CD4-positive, CD25-positive, alpha-beta regulatory T cell (primary cell): Measurements from ENCODE around the gene MAT1A. TPM values are rescaled to one million over a fixed set of nuclear protein-coding genes. Genes with fewer than 3 reads are reported as not detected.

Source experiments
- ATAC-seq, 2 donors: fragments of 150-1000 bp; cut with Tn5 transposase; one replicate each; pipeline ENCODE4 v1.10.0; 2021; ENCODE audit warnings: low read depth in 2 of 2, moderate number of reproducible peaks in 2 of 2, moderate library complexity in 1 of 2
- DNase-seq, 3 donors: peaks; one replicate each; pipeline versions ENCODE4 v3.0.0 to v3.0.0-alpha.2; 2012 to 2022; ENCODE audit warnings: mixed read lengths in 1 of 3
- H3K27ac ChIP-seq: one replicate; pipeline ENCODE4 v1.7.0; 2013; ENCODE audit warnings: mild to moderate bottlenecking, low read length; ENCODE audit not compliant: insufficient read depth, poor library complexity, severe bottlenecking
- H3K27me3 ChIP-seq: one replicate; pipeline ENCODE4 v1.7.0; 2013; ENCODE audit warnings: low read length; ENCODE audit not compliant: control insufficient read depth, insufficient read depth
- H3K36me3 ChIP-seq: one replicate; pipeline ENCODE4 v1.7.0; 2013; ENCODE audit warnings: mild to moderate bottlenecking, low read length, moderate library complexity; ENCODE audit not compliant: control insufficient read depth, insufficient read depth
- H3K4me1 ChIP-seq: 2 replicates; pipeline ENCODE4 v1.7.0; 2013; ENCODE audit warnings: mild to moderate bottlenecking, low read length; ENCODE audit not compliant: insufficient read depth, control insufficient read depth, poor library complexity, severe bottlenecking
- H3K4me3 ChIP-seq: one replicate; pipeline ENCODE4 v1.7.0; 2013; ENCODE audit warnings: low read depth, mild to moderate bottlenecking, low read length, moderate library complexity
- H3K9me3 ChIP-seq, 2 experiments: 1 replicate in 1 of 2; 2 replicates in 1 of 2; pipeline ENCODE4 v1.7.0; 2013; ENCODE audit warnings: low read length in 2 of 2, mild to moderate bottlenecking in 1 of 2, moderate library complexity in 1 of 2; ENCODE audit not compliant: control insufficient read depth in 2 of 2
- H3K27ac Mint-ChIP-seq, 3 donors: one replicate each; pipeline ENCODE4 v1.8.0; 2020 to 2022; ENCODE audit warnings: mild to moderate bottlenecking in 3 of 3, mixed read lengths in 3 of 3, moderate library complexity in 2 of 3
- H3K27me3 Mint-ChIP-seq: one replicate; pipeline ENCODE4 v1.8.0; 2022; ENCODE audit warnings: mild to moderate bottlenecking, mixed read lengths
- H3K36me3 Mint-ChIP-seq: one replicate; pipeline ENCODE4 v1.8.0; 2020; ENCODE audit warnings: mixed read lengths
- H3K4me1 Mint-ChIP-seq, 4 donors: one replicate each; pipeline ENCODE4 v1.8.0; 2020 to 2022; ENCODE audit warnings: mixed read lengths in 4 of 4, mild to moderate bottlenecking in 1 of 4
- H3K4me3 Mint-ChIP-seq, 4 donors: one replicate each; pipeline ENCODE4 v1.8.0; 2020 to 2022; ENCODE audit warnings: mild to moderate bottlenecking in 4 of 4, mixed read lengths in 4 of 4, moderate library complexity in 3 of 4
- H3K9me3 Mint-ChIP-seq, 7 donors: one replicate each; pipeline ENCODE4 v1.8.0; 2020 to 2022; ENCODE audit warnings: mixed read lengths in 7 of 7, mild to moderate bottlenecking in 3 of 7, moderate library complexity in 2 of 7
- polyA plus RNA-seq, 4 donors: library from polyadenylated mRNA; unstranded; fragments of 300-500 nt; fragmentation: Illumina TruSeq; gene quantifications; one replicate each; pipeline ENCODE4 v1.2.3, GENCODE V29; 2021
- total RNA-seq: library from RNA; stranded (reverse); gene quantifications from one replicate; pipeline ENCODE4 v1.2.3, GENCODE V29; 2022

The MAT1A gene
- total RNA-seq (not detected), polyA plus RNA-seq (not detected)

DNA sequence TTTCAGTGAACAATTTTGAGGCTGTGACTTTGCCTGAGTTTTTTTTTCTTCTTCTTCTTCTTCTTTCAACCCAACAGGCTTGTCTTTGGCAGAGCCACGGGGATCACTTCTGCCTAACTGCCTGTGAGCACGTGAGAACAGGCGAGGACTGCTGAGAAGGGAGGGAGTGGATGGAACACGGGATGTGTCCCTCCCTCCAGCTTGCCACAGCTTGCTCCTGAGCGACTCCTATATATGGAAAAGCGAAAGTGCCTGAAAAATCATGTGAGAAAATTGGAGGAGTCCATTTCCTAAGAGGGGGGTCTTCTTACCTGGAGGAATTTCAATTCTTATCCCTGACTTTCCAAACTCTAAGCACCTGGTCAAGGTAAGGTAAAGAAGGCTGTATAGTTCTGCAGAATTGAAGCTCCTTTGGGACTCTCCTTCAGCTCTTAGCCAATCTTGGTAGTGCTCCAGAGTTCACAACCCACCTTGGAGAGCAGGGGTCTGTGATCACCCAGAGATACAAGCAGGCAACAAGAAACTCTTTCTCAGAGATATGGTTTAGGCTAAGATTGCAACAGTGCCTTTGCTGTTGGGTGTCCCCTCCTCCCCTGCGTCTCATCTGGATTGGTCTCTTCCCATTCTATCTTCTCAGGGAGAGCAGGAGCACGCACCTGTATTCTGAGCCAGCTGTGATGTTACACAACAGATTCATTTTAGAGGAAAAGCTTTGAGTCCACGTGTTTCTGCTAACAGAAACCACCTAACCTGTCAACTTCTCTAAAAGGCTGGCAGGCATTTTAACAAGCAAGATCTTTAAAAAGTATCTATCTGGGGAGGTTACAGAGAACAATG, at the start of gene MAT1A:
TSS of gene MAT1A (minus strand) at position 208 of the 837 bp plus-strand sequence. CDS start 235 bp downstream, outside the sequence.
- H3K9me3 ChIP-seq = no peaks in the 10 kb centered on the region
- Mint-ChIP-seq H3K27me3 (peaks cover 23% of the 10 kb centered on the region), H3K27ac (no peak within 1 kb of the TSS), H3K9me3 (peaks cover 0 to 3% (median 0%) of the 10 kb centered on the region in 7 donors), H3K4me3 (no peak within 1 kb of the TSS), H3K36me3 (no peaks in the 10 kb centered on the region), H3K4me1 (peaks cover 0 to 3% (median 0%) of the 10 kb centered on the region in 4 donors)
- H3K36me3 ChIP-seq = no peaks in the 10 kb centered on the region
- DNase-seq (no peak), ATAC-seq (no peak)
- H3K4me3 ChIP-seq = no peak within 1 kb of the TSS
- H3K4me1 ChIP-seq = no peaks in the 10 kb centered on the region
- peaks cover 11% of the 10 kb centered on the region for H3K27me3 ChIP-seq
- no peak within 1 kb of the TSS for H3K27ac ChIP-seq

DNA sequence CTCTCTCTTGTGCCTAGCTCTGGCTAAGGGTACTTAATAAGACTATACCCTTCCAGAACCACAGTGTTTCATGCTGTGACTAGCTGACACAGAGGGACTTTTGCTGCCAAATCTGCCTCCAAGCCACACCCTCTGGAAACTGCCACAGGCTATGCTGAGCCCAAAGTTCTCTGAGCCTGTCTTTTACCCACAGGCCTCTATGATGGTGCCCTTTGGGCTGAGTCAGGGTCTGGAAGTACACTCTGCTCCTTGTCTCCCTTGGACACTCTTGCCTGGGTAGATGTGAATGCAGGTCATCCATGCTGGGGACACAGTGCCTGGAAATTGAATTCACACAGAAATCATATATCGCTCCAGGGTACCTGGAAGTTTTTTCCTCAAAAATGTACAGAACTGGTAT, 44.5 kb upstream of the MAT1A start:
- Histone ChIP-seq H3K9me3 (no peaks in the 10 kb centered on the region), H3K4me3 (no peak overlapping the region), H3K27me3 (peaks cover 12% of the 10 kb centered on the region), H3K27ac (no peak overlapping the region), H3K4me1 (no peaks in the 10 kb centered on the region), H3K36me3 (no peaks in the 10 kb centered on the region)
- H3K4me1 Mint-ChIP-seq = no peaks in the 10 kb centered on the region
- ATAC-seq = no peak
- H3K9me3 Mint-ChIP-seq = no peaks in the 10 kb centered on the region
- no peaks in the 10 kb centered on the region for H3K36me3 Mint-ChIP-seq
- H3K27me3 Mint-ChIP-seq = peaks cover 8% of the 10 kb centered on the region
- no peak overlapping the region for H3K27ac Mint-ChIP-seq
- DNase-seq = no peak
- H3K4me3 Mint-ChIP-seq = no peak overlapping the region

DNA sequence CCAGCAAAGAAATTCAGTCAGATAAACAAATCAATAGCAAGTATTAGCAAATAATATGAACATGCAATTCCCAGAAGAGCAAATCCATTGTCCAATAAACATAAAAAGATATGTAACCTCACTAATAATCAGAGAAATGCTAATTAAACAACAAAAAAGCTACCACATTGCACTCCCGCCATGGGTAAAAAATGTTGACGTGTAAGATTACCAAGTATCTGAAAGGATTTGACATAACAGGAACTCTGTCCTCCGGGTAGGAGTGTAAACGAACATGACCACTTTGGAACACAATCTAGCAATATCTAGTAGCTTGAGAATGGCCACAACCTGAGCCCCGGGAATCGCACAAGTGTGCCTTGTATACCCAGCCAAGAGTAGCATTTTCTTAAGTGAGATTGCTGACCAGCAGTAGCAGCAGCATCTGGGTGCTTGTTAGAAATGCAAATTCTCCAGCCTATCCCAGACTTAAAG, 35.5 kb upstream of the MAT1A start:
- Histone ChIP-seq H3K36me3 (no peaks in the 10 kb centered on the region), H3K4me3 (no peak overlapping the region), H3K4me1 (no peaks in the 10 kb centered on the region), H3K9me3 (no peaks in the 10 kb centered on the region), H3K27me3 (peaks cover 11% of the 10 kb centered on the region), H3K27ac (no peak overlapping the region)
- ATAC-seq (no peak), DNase-seq (no peak)
- no peaks in the 10 kb centered on the region for H3K36me3 Mint-ChIP-seq
- no peak overlapping the region for H3K4me3 Mint-ChIP-seq
- H3K27me3 Mint-ChIP-seq = peaks cover 14% of the 10 kb centered on the region
- H3K4me1 Mint-ChIP-seq = no peaks in the 10 kb centered on the region
- H3K27ac Mint-ChIP-seq = no peak overlapping the region
- no peaks in the 10 kb centered on the region for H3K9me3 Mint-ChIP-seq

DNA sequence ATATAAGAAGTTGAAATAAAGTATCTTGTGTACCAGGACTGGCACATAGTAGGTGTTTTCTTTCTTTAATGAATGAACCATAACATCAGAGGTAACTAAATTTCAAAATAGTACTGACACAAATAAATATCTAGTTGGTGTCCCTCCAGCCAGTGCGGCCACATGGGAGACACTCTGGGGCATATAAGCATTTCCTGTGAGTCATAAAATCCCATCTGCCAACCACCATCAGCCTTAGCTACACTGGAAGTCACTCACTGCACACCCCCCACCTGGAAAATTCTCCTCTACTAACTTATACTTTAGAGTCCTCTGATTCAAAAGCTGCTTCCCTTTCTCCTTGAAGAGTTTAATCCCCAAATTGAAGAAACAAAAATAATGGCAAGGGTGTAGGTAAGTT, 34.6 kb upstream of the MAT1A start:
- no peak overlapping the region for H3K27ac ChIP-seq
- DNase-seq (no peak), ATAC-seq (no peak)
- no peaks in the 10 kb centered on the region for H3K36me3 ChIP-seq
- no peaks in the 10 kb centered on the region for H3K9me3 ChIP-seq
- no peaks in the 10 kb centered on the region for H3K4me1 Mint-ChIP-seq
- H3K4me1 ChIP-seq = no peaks in the 10 kb centered on the region
- no peak overlapping the region for H3K4me3 Mint-ChIP-seq
- H3K36me3 Mint-ChIP-seq = no peaks in the 10 kb centered on the region
- H3K27ac Mint-ChIP-seq = no peak overlapping the region
- no peaks in the 10 kb centered on the region for H3K9me3 Mint-ChIP-seq
- H3K27me3 Mint-ChIP-seq = peaks cover 14% of the 10 kb centered on the region
- peaks cover 8% of the 10 kb centered on the region for H3K27me3 ChIP-seq
- H3K4me3 ChIP-seq = no peak overlapping the region

DNA sequence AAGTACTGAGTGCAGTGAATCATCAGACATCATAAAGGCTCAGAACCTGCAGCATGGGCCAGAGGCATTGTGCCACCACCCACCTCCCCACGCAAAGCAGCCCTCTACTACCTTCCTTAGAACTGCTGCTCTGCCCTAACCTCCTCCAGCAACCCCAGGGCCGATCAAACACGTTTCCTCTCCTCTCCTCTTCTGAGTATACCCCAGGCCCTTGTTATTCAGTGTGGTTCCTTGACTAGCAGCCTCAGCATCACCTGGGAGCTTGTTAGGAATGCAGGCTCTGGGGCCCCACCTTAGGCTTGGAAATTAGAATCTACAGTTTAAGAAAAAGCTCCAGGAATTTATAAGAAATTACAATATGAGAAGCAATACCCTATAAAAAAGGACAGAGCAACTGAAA, 33.9 kb upstream of the MAT1A start:
- Histone ChIP-seq H3K9me3 (no peaks in the 10 kb centered on the region), H3K27me3 (peaks cover 7% of the 10 kb centered on the region), H3K4me3 (no peak overlapping the region), H3K27ac (no peak overlapping the region), H3K4me1 (no peaks in the 10 kb centered on the region), H3K36me3 (no peaks in the 10 kb centered on the region)
- ATAC-seq (no peak), DNase-seq (no peak)
- Mint-ChIP-seq H3K9me3 (no peaks in the 10 kb centered on the region), H3K27me3 (peaks cover 14% of the 10 kb centered on the region), H3K27ac (no peak overlapping the region), H3K4me1 (no peaks in the 10 kb centered on the region), H3K36me3 (no peaks in the 10 kb centered on the region), H3K4me3 (no peak overlapping the region)

DNA sequence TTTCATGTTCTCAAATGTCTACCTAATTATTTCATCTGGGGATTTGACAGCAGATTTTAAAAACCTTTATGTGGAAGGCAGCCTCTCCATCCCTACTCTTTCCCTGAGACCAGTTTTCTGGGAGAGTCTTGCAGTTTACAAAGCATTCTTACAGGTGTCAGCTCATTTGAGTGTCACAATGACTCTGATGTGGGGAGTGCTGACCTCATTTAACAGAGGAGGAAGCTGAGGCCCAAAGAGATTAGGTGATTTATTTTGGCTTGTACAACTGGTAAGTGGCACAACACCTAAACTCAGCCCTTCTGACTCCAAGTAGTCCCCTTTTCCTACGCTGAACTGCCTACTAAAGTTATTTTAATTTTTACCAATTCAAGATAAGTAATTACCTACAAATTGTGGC, 33.3 kb upstream of the MAT1A start:
- Mint-ChIP-seq H3K4me1 (no peaks in the 10 kb centered on the region), H3K4me3 (no peak overlapping the region), H3K9me3 (no peaks in the 10 kb centered on the region), H3K27ac (no peak overlapping the region), H3K36me3 (no peaks in the 10 kb centered on the region), H3K27me3 (peaks cover 14% of the 10 kb centered on the region)
- Histone ChIP-seq H3K27me3 (peaks cover 6% of the 10 kb centered on the region), H3K4me3 (no peak overlapping the region), H3K4me1 (no peaks in the 10 kb centered on the region), H3K27ac (no peak overlapping the region), H3K9me3 (no peaks in the 10 kb centered on the region), H3K36me3 (no peaks in the 10 kb centered on the region)
- no peak for ATAC-seq
- DNase-seq = no peak

DNA sequence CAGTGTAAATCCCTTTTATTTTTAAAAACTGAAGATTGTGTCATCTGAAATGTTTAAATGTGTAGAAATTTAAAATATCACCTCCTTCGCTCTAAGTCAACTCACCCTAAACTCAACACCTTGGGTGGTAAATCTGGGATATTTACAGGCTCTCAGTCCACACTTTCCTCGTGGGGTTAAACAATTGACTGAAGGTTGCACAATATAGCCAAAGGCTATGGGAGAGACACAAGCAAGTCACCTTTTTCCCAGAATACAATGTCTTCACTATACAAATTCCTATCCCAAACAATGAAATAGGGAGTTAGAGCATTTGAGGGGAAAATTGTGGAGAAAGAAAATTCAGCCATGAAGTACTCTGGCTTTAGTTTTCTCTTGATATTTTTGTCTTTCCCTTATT, 32.7 kb upstream of the MAT1A start:
- Histone ChIP-seq H3K27ac (no peak overlapping the region), H3K9me3 (no peaks in the 10 kb centered on the region), H3K4me1 (no peaks in the 10 kb centered on the region), H3K36me3 (no peaks in the 10 kb centered on the region), H3K4me3 (no peak overlapping the region), H3K27me3 (peaks cover 6% of the 10 kb centered on the region)
- Mint-ChIP-seq H3K9me3 (no peaks in the 10 kb centered on the region), H3K36me3 (no peaks in the 10 kb centered on the region), H3K27ac (no peak overlapping the region), H3K4me1 (no peaks in the 10 kb centered on the region), H3K4me3 (no peak overlapping the region), H3K27me3 (peaks cover 14% of the 10 kb centered on the region)
- ATAC-seq = no peak
- DNase-seq = no peak

DNA sequence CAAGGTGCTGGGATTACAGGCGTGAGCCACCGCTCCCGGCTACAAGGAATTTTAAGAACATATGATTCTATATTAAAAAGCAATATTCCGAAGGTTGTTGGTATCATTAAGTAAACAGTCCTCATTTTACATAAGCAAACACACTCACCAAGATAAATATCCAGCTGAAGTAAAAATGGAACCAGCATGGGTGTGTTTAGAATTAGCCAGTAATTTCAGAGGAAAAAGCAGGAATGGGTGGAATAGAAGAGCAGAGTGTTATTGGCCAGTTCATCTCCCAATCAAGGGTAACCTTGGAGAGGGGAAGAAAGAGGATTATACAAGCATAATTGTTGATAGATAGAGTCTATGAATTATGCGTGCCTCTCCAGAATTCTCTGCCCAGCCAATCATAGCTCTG, 31.7 kb upstream of the MAT1A start:
- no peaks in the 10 kb centered on the region for H3K9me3 Mint-ChIP-seq
- DNase-seq (no peak), ATAC-seq (no peak)
- no peak overlapping the region for H3K27ac Mint-ChIP-seq
- H3K4me1 Mint-ChIP-seq = no peaks in the 10 kb centered on the region
- peaks cover 14% of the 10 kb centered on the region for H3K27me3 Mint-ChIP-seq
- Histone ChIP-seq H3K27me3 (peaks cover 3% of the 10 kb centered on the region), H3K27ac (no peak overlapping the region), H3K9me3 (no peaks in the 10 kb centered on the region), H3K36me3 (no peaks in the 10 kb centered on the region), H3K4me3 (no peak overlapping the region), H3K4me1 (no peaks in the 10 kb centered on the region)
- H3K36me3 Mint-ChIP-seq = no peaks in the 10 kb centered on the region
- H3K4me3 Mint-ChIP-seq = no peak overlapping the region
